Urinary bladder (tissue), 4 donors: Measurements from ENCODE around the gene SQOR. TPM values are rescaled to one million over a fixed set of nuclear protein-coding genes. Genes with fewer than 3 reads are reported as not detected.

Experiments
- DNase-seq: peaks from one replicate; pipeline ENCODE4 v3.0.0-alpha.2; 2015; ENCODE audit errors: extremely low spot score
- H3K27ac ChIP-seq: one replicate; pipeline ENCODE4 v1.5.1; 2013; ENCODE audit warnings: low read depth, mild to moderate bottlenecking, moderate library complexity
- H3K36me3 ChIP-seq: one replicate; pipeline ENCODE4 v1.6.1; 2013; ENCODE audit warnings: mild to moderate bottlenecking, moderate library complexity; ENCODE audit not compliant: insufficient read depth
- H3K4me1 ChIP-seq: one replicate; pipeline ENCODE4 v1.6.1; 2013; ENCODE audit warnings: mild to moderate bottlenecking, moderate library complexity; ENCODE audit not compliant: insufficient read depth
- H3K4me3 ChIP-seq: one replicate; pipeline ENCODE4 v1.5.1; 2013; ENCODE audit warnings: low read depth, low read length
- WGBS: extraction: QIAGEN DNeasy Blood & Tissue Kit; methylation state at CpG from one replicate; pipeline ENCODE4 v1.1.7; 2013; 5-methylcytosine and 5-hydroxymethylcytosine counted together
- polyA plus RNA-seq: library from polyadenylated mRNA; stranded (reverse); fragments of 200-250 nt; gene quantifications from one replicate; pipeline ENCODE4 v1.2.3, GENCODE V29; 2013
- total RNA-seq: library from RNA; depleted of rRNA; stranded (reverse); fragments of >200 nt; gene quantifications from one replicate; pipeline ENCODE4 v1.2.3, GENCODE V29; 2014
- donor health status: healthy with polysubstance abuse.
- donor health status: healthy.

SQOR gene
- total and polyA plus RNA-seq, 2 donors = 28.7 to 50.7 TPM

DNA sequence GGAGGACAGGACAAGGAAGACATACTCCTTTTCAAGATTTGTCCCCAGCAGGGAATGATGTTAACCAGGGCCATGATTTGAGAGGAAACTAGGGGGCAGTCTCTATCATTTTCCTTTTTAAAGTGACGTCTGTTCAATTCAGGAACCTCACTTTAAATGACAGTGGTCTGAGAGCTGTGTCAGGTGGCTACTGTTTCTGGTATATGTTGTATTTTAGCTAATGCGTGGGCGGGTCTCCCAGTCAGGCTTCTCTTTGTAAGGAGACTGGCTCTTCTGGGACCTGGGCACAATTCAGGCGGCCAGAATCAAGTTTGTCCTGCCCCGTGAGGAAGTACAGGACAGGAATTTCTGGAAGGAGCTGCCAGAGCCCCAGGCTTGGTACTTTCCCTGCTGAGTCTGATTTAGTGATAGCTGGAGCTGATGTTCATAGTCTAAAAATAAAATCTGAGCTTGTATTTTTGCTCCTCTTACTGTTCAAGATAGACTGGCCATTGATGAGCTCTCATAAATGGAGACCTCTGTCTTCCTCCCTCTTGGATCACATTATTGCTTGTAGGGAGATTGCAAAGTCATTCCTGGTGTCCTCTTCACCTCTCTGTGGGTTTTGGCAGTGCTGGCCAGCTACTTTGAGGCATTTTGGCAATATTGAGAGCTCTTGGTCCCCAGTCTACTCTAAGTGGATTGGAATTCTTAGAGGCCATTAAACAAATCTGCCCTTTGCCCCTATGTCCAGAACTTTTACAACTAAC lies 25.6 kb downstream of the SQOR start:
- 59% methylated on average over 5 of the region's 5 CpGs for WGBS
- H3K4me3 ChIP-seq = no peak overlapping the region
- H3K27ac ChIP-seq = no peak overlapping the region
- no peaks in the 10 kb centered on the region for H3K4me1 ChIP-seq
- H3K36me3 ChIP-seq = peaks cover 2% of the 10 kb centered on the region
- no peak for DNase-seq

DNA sequence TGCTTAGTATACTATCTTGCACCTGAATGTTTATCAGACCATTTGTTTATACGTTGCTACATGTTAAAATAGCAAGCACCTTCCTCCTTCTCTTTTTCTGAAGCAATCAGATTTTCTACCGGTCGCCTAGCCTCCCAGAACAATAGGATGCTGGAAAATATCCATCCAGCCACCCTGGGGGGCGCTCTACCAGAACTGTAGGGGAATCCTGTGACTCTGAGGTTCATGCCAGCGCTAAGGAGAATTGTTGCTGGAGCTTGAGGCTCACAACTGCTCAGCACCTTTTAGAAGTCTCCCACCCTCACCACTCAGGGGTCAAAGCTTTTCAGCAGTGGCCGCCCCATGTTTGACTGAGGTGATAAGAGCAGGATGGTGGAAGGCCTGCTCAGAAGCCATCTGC lies 27.5 kb downstream of the SQOR start:
- WGBS = 78% methylated on average over 6 of the region's 6 CpGs
- Histone ChIP-seq H3K36me3 (peaks cover 2% of the 10 kb centered on the region), H3K4me3 (no peak overlapping the region), H3K27ac (no peak overlapping the region), H3K4me1 (no peaks in the 10 kb centered on the region)
- no peak for DNase-seq

DNA sequence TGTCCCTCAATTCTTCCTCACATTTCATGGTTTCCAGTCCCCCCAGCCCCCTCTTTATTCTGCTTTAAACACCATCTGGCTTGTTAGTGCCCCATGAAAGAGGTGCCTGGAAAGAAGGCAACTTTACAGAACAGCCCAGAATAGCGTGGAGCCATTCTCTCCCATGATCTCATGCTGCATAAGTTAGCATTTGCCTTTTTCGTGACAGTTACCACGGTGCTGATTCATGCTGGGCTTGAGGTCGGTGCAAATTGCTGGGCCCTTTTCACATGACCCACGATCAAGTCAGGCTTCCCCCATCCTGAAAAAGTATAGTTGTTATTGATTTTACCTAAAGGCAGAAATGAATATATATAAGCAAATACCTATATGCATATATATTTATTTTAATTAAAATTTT lies 29.6 kb downstream of the SQOR start:
- Histone ChIP-seq H3K36me3 (peaks cover 2% of the 10 kb centered on the region), H3K4me3 (no peak overlapping the region), H3K4me1 (no peaks in the 10 kb centered on the region), H3K27ac (no peak overlapping the region)
- WGBS = 73% methylated on average over 5 of the region's 5 CpGs
- no peak for DNase-seq

DNA sequence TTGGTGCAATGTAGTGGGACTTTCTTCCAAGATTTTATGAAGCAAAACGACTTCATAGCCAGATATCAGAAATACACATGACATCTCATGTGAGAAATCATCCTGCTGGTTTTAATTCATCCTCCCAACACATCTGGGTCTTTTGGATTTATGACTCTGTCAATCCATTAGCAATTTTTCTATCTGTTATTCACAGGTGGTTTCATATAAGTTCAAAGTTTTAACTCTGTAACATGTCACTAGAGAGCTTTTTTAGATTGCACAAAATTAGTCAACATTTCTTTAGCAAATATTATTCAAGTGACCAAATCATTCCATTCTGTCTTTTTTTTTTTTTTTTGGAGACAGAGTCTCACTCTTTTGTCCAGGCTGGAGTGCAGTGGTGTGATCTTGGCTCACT lies 30.4 kb downstream of the SQOR start:
- 47% methylated on average over 1 of the region's 1 CpG for whole genome bisulfite sequencing
- Histone ChIP-seq H3K36me3 (peaks cover 2% of the 10 kb centered on the region), H3K4me1 (no peaks in the 10 kb centered on the region), H3K4me3 (no peak overlapping the region), H3K27ac (no peak overlapping the region)
- no peak for DNase-seq

DNA sequence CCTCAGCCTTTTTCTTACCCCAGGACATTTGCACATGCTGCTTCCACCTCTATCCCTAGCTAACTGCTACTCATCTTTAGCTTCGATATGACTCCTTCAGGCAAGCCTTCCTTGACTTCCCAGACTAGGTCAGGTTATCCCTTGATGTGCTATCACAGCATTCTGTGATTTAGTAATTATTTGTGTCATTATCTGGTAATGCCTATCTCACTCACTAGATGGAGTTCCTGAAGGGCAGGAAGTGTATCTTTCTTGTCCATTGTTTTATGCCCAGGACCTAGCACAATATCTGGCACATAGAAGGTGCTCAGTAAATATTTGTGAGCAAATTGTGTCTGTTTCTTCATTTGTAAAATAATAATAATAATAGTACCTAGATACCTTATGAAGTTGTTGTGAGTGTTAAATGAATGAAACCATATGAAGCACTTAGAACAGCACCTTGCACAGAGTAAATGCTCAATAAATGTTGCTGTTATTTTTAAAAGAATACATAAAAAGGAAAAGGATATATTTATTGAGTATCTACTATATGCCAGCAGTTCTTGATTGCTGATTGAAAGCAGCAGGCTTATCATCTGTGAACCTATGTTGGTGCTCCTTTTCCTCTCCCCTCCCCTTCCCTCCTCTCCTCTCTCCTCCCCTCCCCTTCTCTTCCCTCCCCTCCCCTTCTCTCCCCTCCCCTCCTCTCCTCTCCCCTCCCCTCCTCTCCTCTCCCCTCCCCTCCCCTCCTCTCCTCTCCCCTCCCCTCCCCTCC lies 31.5 kb downstream of the SQOR start:
- Histone ChIP-seq H3K36me3 (peaks cover 2% of the 10 kb centered on the region), H3K27ac (no peak overlapping the region), H3K4me3 (no peak overlapping the region), H3K4me1 (no peaks in the 10 kb centered on the region)
- DNase-seq = no peak
- WGBS = 97% methylated on average over 1 of the region's 1 CpG

DNA sequence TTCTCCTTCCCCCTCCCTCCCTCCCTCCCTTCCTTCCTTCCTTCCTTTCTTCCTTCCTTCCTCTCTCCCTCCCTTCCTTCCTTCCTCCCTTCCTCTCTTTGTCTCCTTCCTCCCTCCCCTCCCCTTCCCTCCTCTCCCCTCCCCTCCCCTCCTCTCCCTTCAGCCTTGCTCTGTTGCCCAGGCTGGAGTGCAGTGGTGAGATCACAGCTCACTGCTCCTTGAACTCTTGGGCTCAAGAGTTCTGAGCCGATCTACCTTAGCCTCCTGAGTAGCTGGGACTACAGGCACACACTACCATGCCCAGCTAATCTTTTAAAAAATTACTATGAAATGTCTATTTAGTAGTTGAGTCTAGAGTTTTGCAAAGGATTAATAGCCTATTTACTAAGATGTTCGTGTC lies 32.2 kb downstream of the SQOR start:
- H3K4me3 ChIP-seq = no peak overlapping the region
- 63% methylated on average over 2 of the region's 2 CpGs for WGBS
- DNase-seq = no peak
- H3K4me1 ChIP-seq = no peaks in the 10 kb centered on the region
- peaks cover 3% of the 10 kb centered on the region for H3K36me3 ChIP-seq
- H3K27ac ChIP-seq = no peak overlapping the region

DNA sequence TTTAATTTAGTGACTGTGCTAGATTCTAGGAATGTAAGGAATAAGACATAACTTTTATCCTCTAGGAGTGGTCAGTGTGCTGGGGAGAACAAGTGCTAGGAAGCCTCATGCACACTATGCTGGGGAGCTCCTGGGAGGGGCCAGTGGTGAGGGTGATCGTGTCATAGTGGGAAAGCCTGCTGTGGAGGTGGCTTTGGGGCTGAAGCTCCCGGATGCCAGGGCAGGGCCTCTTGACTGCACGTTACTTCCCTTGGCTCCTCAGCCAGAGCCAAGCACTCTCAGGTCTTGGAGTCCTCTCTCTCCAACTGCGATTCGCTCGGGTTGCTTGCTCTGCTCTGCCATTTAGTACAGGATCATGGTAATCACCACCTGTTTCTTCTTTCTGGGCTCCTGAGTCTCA lies 33.6 kb downstream of the SQOR start:
- no peak for DNase-seq
- Histone ChIP-seq H3K36me3 (peaks cover 4% of the 10 kb centered on the region), H3K27ac (no peak overlapping the region), H3K4me1 (no peaks in the 10 kb centered on the region), H3K4me3 (no peak overlapping the region)
- 92% methylated on average over 6 of the region's 6 CpGs for WGBS

DNA sequence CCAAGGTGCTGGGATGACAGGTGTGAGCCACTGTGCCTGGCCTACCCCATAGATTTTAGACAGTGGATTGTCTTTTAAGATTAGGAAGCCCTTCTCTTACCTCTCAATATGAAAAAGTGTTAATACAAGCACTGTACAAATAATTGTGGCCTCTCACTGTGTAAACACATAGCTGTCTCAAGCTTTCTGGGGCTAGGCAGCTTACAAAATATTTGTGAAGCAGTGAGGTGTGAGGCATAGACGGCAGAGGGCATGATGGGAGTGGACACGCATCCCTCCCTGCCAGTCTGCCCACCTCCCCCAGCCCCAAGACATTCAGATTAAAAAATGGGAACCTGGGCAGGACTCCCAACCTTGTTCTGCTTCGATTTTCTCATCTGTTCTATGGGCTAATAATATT lies 34.6 kb downstream of the SQOR start:
- 71% methylated on average over 3 of the region's 3 CpGs for WGBS
- DNase-seq = no peak
- H3K36me3 ChIP-seq = peaks cover 2% of the 10 kb centered on the region
- H3K4me1 ChIP-seq = no peaks in the 10 kb centered on the region
- no peak overlapping the region for H3K27ac ChIP-seq
- H3K4me3 ChIP-seq = no peak overlapping the region

DNA sequence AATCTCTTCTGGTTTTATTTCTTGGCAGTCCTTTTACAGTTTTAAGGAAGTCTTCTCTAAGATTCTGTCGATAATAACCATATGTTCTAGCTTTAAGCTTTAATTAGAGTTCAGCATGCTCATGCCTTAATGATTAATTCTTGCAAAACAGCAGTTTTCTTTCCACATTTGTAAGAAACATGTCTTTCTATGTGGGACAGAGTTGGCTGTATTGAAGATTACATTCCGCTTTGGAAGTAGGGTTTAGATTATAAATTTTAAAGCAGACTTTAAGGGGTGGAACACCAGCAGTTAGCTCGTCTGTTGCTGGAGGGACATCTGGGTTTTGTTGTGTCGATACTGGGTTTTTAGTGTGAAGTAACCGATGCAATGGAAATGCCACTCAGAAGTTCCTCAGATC lies 35.3 kb downstream of the SQOR start:
- Histone ChIP-seq H3K36me3 (peaks cover 2% of the 10 kb centered on the region), H3K27ac (no peak overlapping the region), H3K4me3 (no peak overlapping the region), H3K4me1 (no peaks in the 10 kb centered on the region)
- WGBS = 48% methylated on average over 5 of the region's 5 CpGs
- no peak for DNase-seq

DNA sequence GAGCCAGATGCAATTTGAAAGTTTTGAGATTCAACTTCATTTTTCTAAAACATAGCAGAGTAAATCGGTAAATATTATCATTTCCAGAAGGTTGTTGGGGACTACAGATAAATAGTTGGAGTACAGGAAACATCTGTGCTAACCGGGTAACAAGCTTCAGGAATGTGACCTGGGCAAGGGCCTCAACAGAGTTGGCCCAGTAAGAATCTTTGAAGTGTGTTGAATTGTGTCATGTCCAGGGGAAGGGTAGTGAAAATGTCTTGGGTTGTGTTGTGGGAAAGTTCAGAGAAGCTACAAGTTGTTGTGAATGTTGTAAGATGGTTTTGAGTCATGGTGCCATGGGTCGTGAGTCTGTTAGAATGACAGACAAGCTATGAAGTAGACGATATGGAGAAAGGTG lies 35.7 kb downstream of the SQOR start:
- Histone ChIP-seq H3K36me3 (peaks cover 2% of the 10 kb centered on the region), H3K4me1 (no peaks in the 10 kb centered on the region), H3K27ac (no peak overlapping the region), H3K4me3 (no peak overlapping the region)
- DNase-seq = no peak
- WGBS = 56% methylated on average over 4 of the region's 4 CpGs

DNA sequence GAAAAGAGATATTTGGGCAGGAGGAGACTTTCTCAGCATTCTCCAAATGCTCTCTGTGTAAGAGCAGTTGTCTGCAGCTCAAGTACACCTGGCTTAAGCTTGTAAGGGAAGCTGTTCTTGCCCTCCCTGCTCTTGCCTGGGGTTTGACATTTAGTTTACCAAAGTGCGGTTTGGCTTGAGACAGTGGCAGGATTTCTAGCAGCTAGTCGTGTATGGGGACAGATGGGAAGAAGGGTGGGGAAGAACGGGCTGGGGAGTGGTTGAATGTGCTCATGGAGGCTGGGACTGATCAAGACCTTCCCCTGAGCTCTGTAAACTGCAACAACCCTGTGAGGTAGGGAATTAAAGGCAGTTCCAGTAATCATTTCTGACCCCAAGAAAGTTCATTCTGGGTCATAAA lies 39.8 kb downstream of the SQOR start:
- Histone ChIP-seq H3K27ac (no peak overlapping the region), H3K4me1 (no peaks in the 10 kb centered on the region), H3K4me3 (no peak overlapping the region), H3K36me3 (peaks cover 5% of the 10 kb centered on the region)
- DNase-seq = no peak
- 67% methylated on average over 3 of the region's 3 CpGs for whole genome bisulfite sequencing

DNA sequence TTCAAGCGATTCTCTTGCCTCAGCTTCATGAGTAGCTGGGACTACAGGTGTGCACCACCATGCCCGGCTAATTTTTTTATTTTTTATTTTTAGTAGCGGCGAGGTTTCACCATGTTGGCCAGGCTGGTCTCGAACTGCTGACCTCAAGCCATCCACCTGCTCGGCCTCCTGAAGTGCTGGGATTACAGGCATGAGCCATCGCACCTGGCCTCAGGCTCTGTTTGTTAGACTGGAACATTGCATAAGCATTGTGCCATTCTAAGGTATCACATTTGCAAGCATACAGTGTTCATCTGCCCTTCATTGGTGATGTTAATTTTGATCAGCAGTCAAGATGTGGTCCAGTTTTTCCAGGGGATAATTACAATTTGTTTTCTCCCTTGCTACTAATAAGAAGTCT lies 43.0 kb downstream of the SQOR start:
- Histone ChIP-seq H3K36me3 (peaks cover 7% of the 10 kb centered on the region), H3K4me3 (no peak overlapping the region), H3K4me1 (no peaks in the 10 kb centered on the region), H3K27ac (no peak overlapping the region)
- DNase-seq = no peak
- 97% methylated on average over 7 of the region's 7 CpGs for WGBS

DNA sequence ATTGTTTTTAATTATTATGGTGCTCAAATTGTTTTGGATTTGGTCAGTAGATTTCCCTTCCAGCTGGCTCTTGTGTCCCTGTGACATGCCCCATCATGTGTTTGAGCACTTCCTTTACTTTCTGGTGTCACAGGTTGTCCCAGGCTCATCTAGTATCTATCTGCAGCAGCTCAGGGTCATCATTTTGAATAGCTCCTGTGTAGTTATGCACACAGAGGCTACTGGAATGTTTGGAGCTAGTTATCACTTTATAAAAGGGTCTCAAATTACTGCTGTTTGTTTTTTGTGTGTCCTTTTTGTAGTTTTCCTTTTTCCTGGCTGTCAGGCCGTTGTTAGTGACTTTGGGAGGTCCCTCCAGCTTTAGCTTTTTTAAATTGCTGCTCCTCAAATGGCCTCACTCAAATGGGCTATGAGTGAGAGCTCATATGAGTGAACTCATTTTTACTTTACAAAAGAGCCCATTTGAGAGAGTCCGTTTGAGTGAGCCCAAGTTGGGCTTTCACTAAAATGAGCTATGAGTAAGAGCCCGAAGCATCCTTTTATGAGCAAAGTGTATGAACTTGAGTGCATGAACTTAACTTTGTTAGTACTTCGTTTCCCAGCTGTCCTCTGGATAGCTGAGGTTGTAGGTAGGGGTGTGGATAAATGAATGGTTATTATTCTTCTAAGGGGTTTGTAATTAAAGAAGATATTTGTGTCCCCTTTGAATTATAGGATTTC lies 43.8 kb downstream of the SQOR start:
- no peak overlapping the region for H3K27ac ChIP-seq
- H3K36me3 ChIP-seq = peaks cover 7% of the 10 kb centered on the region
- no peak overlapping the region for H3K4me3 ChIP-seq
- 62% methylated on average over 4 of the region's 4 CpGs for WGBS
- H3K4me1 ChIP-seq = no peaks in the 10 kb centered on the region
- no peak for DNase-seq

DNA sequence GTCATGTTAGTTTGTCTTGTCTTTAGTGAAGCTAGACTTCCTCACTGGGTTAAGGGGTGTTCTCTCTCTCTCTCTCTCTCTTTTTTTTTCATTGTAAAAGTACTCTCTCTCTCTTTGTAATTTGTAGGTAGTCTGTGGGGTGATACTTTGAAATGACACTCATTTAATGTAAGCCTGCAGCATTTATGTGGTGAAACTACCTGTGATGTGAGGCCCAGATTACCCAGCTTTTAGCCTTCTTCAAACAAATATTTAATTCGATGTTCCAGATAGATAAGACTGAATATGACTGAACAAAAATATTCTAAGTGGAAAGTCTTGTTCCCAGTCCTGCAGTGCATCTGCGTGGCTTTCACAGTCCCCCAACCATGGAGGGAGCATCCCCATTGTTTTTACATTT lies 49.7 kb downstream of the SQOR start:
- Histone ChIP-seq H3K27ac (no peak overlapping the region), H3K36me3 (peaks cover 3% of the 10 kb centered on the region), H3K4me1 (no peaks in the 10 kb centered on the region), H3K4me3 (no peak overlapping the region)
- WGBS = 69% methylated on average over 2 of the region's 2 CpGs
- no peak for DNase-seq
